MV-4-11 (cell line): ENCODE data around the gene LAIR2.
A peak's percentile ranks its signal among the peaks of the same experiment; 100 is the strongest.
"Not testable (repeated sequence)": the region's sequence is repeated elsewhere in the genome, so short reads cannot be mapped to it uniquely, and the experiment has no call there.

ENCODE experiments used
- DNase-seq: peaks from one replicate; lab custom pipeline; 2025; lab: John Stamatoyannopoulos, UW

LAIR2 gene

DNA sequence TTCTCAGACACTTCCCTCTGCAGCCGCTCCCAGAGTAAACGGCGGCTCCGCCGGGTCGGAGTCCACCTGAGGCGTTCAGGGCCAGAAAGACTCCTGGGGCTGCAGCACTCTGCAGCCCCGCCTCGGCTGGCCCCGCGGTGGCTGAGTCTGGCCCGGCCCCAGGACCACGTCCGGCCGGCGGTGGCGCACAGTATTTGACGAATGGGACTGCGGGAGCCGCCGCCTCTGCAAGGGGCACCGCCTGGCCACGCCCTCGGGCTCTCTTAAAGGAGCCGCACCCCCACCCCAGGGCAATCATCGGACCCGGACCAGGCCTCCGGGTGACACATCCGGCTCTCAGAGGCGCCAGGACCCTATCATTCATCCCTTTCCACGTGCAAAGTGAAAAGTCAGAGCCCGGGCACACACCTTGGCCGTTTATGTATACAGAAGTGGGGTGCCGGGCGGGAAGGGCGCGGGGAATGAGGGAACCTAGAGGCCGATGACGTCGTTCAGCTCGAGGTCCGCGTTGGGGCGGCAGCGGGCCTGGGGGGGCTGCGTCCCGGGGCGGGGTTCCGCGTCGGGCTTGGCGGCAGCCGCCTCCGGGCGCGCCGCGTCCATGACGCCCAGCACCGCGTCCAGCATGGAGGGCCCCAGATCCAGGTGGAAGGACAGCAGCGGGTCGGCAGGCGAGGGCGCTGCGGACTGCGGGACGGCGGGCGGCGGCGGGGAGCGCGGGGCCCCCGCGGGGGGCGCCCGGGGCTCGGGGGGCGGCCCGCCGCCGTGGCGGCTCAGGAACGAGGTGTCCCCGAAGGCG, 37.8 kb upstream of the LAIR2 start:
- peak; percentile 92 for DNase-seq

DNA sequence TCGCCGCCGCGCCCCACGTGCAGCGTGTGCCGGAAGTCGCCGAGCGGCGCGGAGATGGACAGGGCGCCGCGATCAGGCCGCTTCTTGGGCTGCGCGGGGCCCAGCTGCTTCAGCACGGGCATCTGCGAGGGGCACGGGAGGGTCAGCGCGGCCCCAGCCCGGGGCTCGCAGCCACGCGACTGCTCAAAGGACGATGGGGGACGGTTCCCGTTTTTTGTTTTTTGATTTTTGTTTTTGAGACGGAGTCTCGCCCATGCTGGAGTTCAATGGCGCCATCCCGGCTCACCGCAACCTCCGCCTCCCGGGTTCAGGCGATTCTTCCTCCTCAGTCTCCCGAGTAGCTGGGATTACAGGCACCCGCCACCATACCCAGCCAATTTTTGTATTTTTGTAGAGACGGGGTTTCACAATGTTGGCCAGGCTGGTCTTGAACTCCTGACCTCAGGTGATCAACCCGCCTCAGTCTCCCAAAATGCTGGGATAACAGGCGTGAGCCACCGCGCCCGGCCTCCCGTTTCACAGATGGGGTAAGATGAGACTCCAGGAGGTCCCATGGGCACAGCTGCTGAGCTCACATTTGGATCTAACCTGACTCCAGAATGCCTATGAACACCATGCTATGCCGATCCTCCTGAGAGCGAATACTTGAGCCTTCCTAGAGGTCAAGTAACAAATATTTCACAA, 37.1 kb upstream of the LAIR2 start:
- no peak for DNase-seq

GRCh38 chr19:54466110-54466480, 36.5 kb upstream of the LAIR2 start:
- not testable (repeated sequence) for DNase-seq

- no peak for DNase-seq
These were observed 33.1 kb upstream of the LAIR2 start for GRCh38 chr19:54469496-54469934.

- DNase-seq: no peak
These were observed 32.2 kb upstream of the LAIR2 start for GRCh38 chr19:54470276-54470887.

- no peak for DNase-seq
These were observed 31.4 kb upstream of the LAIR2 start for GRCh38 chr19:54470991-54471782.

- DNase-seq: no peak
These were observed 29.4 kb upstream of the LAIR2 start, which contains the start of gene CDC42EP5 for GRCh38 chr19:54473071-54473891. Gene CDC42EP5 (minus strand): TSS chr19:54473296. CDS start chr19:54465547, 7,749 bp downstream.

- no peak for DNase-seq
These were observed 28.7 kb upstream of the LAIR2 start for GRCh38 chr19:54473892-54474372.

DNA sequence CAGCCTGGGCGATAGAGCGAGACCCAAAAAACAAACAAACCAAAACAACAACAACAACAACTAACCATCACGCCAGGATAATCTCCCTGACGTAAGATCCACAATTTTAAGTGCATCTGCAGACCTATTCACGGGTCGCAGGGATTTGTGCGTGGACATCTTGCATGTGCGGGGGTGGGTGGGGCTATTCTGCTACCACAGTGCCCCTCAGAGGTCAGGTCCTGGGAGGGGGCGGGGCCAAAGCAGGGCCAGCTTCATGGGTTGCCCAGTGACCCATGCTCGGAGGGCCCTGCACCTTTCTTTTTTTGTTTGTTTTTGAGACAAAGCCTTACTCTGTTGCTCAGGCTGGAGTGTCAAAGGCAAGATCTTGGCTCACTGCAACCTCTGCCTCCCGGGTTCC, 26.9 kb upstream of the LAIR2 start:
- DNase-seq: no peak

DNA sequence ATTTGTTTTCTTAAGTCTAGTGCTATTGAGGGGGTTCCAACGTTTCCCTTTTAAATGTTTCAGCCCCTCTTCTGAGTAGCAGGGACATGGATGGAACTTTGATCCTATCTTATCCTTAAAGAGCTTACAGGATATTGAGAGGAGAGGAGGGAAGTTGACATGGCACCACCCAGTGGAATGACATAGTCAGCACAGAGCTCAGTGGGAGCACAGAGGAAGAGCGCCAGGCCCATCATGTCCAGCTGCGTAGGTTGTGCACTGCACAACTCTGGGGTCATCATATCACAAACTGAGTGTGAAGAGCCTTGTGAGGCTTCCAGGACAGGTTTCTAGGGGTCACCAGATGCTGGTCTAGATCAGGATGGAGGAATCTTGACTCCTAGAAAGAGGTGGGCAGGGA, 25.0 kb upstream of the LAIR2 start:
- DNase-seq: no peak

- DNase-seq: peak; percentile 42
These were observed 23.9 kb upstream of the LAIR2 start for GRCh38 chr19:54478677-54479266.

DNA sequence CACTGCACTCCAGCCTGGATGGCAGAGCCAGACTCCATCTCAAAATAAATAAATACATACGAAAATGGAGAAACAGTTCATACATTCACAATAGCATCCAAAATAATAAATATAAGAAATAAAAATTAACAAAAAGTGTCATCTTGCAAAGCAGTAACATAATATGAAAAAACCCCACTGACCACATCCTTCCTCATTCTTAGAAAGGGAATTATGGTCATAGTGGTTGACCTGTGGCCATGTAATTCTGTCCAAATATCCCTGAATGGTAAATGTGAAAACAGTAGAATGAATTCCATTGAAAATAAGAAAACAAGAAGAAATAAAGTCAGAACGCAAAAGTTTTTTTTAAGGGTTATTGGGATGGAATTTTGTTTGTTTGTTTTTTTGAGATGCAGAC, 22.6 kb upstream of the LAIR2 start:
- peak; percentile 90 for DNase-seq

DNA sequence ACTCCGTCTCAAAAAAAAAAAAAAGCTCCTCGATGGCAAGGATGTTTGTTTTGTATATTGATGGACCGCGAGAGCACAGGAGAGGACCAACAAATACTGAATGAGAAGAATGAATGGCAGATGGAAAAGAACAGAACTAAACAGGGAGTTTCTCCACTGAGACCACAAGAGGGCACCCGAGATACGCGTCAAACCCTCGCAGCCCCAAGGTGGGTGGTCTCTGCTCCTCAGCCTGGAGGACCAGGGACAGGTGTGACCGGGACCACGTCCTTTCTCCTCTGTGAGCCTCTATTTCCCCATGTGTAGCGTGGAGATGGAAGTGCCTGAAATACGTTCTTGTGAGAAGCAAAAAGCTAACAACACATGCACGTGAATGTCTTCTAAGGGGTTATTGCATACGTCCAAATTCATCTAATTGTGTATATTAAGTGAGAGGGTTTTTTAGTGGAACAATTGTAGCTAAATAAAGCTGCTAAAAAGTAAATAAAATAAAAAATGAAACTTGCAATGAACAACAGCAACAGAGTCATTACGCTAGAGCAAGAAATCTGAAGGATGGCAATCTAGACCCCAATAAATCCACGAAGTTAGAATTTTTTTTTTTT, 21.2 kb upstream of the LAIR2 start:
- peak; percentile 50 for DNase-seq

- peak; percentile 88 for DNase-seq
These were observed 19.7 kb upstream of the LAIR2 start for GRCh38 chr19:54482889-54483288.

DNA sequence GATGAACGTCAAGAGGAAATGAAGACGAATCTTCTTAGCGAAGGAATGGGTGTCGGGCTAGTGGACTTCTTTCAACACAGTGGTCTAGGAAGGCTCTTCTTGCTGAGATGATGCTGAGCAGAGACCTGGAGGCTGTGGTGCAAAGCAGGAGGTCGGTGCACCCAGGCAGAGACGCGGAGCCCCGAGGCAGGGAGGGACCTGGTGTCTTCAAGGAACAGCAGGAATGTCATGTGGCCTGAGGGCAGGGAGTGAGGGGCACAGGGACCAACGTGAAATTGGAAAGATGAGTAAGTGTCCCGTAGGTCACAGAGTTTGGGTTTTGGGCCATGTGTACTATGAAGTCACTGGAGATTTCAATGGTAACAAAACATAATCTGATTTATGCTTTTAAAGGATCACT, 18.2 kb upstream of the LAIR2 start:
- DNase-seq: no peak

GRCh38 chr19:54485851-54486250, 16.8 kb upstream of the LAIR2 start:
- peak; percentile 40 for DNase-seq

GRCh38 chr19:54489341-54489740, 13.3 kb upstream of the LAIR2 start:
- no peak for DNase-seq

- no peak for DNase-seq
These were observed 12.9 kb upstream of the LAIR2 start for GRCh38 chr19:54489766-54490165.

DNA sequence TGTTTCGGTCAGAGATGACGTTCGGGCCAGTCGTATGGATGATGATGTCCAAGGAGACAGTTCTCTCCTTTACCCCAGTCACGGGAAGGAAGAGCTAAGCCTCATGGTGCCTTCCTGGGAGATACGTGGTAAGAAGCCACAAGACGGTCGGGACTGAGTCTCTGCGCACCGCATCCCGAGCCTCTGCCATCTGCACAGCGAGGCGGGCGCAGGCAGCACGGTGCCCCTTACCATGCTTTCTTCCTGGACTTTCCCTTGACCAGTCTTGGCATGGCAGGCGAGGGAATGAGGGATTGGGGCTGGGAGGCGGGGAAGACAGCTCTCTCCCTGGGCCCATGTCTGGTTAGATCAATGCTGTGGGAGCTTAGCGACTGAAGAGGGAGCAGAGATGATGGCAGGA, 10.1 kb upstream of the LAIR2 start:
- no peak for DNase-seq

- not testable (repeated sequence) for DNase-seq
These were observed 9.6 kb upstream of the LAIR2 start for GRCh38 chr19:54493056-54493455.
